Lower leg skin (tissue), 4 donors: Measurements from ENCODE around the gene NOL3. TPM values are rescaled to one million over a fixed set of nuclear protein-coding genes. Genes with fewer than 3 reads are reported as not detected.

Experiments used
- DNase-seq, 2 donors: peaks; one replicate each; pipeline ENCODE4 v3.0.0-alpha.2; 2019; ENCODE audit warnings: low spot score in 2 of 2
- H3K4me3 ChIP-seq: fragments of 200-600 bp; sonication (generic); 2 replicates; pipeline ENCODE4 v1.5.1; 2017; ENCODE audit warnings: mild to moderate bottlenecking, low read depth; ENCODE audit not compliant: poor library complexity, severe bottlenecking
- CTCF ChIP-seq, 3 donors: fragments of 450-650 bp; IDR thresholded peaks; one replicate each; pipeline ENCODE4 v1.5.1; 2016; ENCODE audit warnings: antibody characterized with exemption in 3 of 3, mild to moderate bottlenecking in 3 of 3, moderate library complexity in 2 of 3
- POLR2A ChIP-seq, 2 donors: fragments of 450-650 bp; IDR thresholded peaks; one replicate each; pipeline ENCODE4 v1.6.1; 2016 to 2017; ENCODE audit warnings: antibody characterized with exemption in 2 of 2, mild to moderate bottlenecking in 1 of 2, moderate library complexity in 1 of 2
- WGBS, 2 donors: methylation state at CpG; one replicate each; pipeline ENCODE4 v1.1.5; 2018; 5-methylcytosine and 5-hydroxymethylcytosine counted together
- intact Hi-C: fragments of 100-400 bp; cut with DNase I; formaldehyde crosslinking; loops from one replicate; pipeline ENCODE4 v1.15.0; 2023; ENCODE audit warnings: low total_unique reads
- total RNA-seq, 4 donors: library from RNA; depleted of rRNA; stranded (reverse); fragments of >200 nt; gene quantifications; one replicate each; pipeline ENCODE4 v1.1.0, GENCODE V29; 2016

The NOL3 gene
- total RNA-seq, 4 donors from 2014 or later, result 84.3 to 139 (median 115) TPM

- intact Hi-C loops, result no loop called here
- TF ChIP-seq CTCF (IDR thresholded peaks at IDR 0.05) (no peak), POLR2A (IDR thresholded peaks at IDR 0.05) (no peak)
- 100% methylated on average over 1 of the region's 1 CpG for WGBS, 2 donors
- DNase-seq, result no peak
- no peak overlapping the region for H3K4me3 ChIP-seq
Measured at GRCh38 chr16:67196881-67197280, 26.5 kb downstream of the NOL3 start.

GRCh38 chr16:67197704-67198103, 27.4 kb downstream of the NOL3 start:
- no peak overlapping the region for H3K4me3 ChIP-seq
- 77 to 85% methylated on average over 6 of the region's 6 CpGs for WGBS, 2 donors
- intact Hi-C loops, result no loop called here
- no peak for TF ChIP-seq POLR2A (IDR thresholded peaks at IDR 0.05)
- no peak for TF ChIP-seq CTCF (IDR thresholded peaks at IDR 0.05)
- no peak for DNase-seq

GRCh38 chr16:67198238-67198734, 27.9 kb downstream of the NOL3 start:
- DNase-seq, result no peak
- intact Hi-C loops, result no loop called here

GRCh38 chr16:67199011-67199807, 28.9 kb downstream of the NOL3 start, which contains the start of gene ELMO3:
Gene ELMO3, plus strand, starts transcription at chr16:67199131. Its CDS starts 196 bp downstream, at chr16:67199327.
- H3K4me3 ChIP-seq, result peak within 1 kb of the TSS; percentile 4
- intact Hi-C loops, result no loop called here
- WGBS, 2 donors, result 34 to 41% methylated on average over 18 to 37 of the region's 61 CpGs
- peak in 1 of 2 donors; percentile 89 for DNase-seq
- TF ChIP-seq CTCF (IDR thresholded peaks at IDR 0.05) (no peak), POLR2A (IDR thresholded peaks at IDR 0.05) (no peak)

More at GRCh38 chr16:67198238-67198734, 27.9 kb downstream of the NOL3 start:
- H3K4me3 ChIP-seq, result no peak overlapping the region
- 39 to 59% methylated on average over 11 to 12 of the region's 12 CpGs for WGBS, 2 donors
- TF ChIP-seq CTCF (IDR thresholded peaks at IDR 0.05) (no peak), POLR2A (IDR thresholded peaks at IDR 0.05) (no peak)

- TF ChIP-seq CTCF (IDR thresholded peaks at IDR 0.05) (no peak), POLR2A (IDR thresholded peaks at IDR 0.05) (no peak)
- DNase-seq, result no peak
- WGBS, 2 donors, result 29 to 51% methylated on average over 21 to 22 of the region's 22 CpGs
- intact Hi-C loops, result no loop called here
- no peak overlapping the region for H3K4me3 ChIP-seq
Measured at GRCh38 chr16:67199808-67200198, 29.5 kb downstream of the NOL3 start.
